H7 (cell line): ENCODE results near the gene DHX32. TPM values are rescaled to one million over a fixed set of nuclear protein-coding genes. Genes with fewer than 3 reads are reported as not detected.
A peak's percentile ranks its signal among the peaks of the same experiment; 100 is the strongest.

Source experiments
- DNase-seq: peaks from one replicate; pipeline ENCODE4 v3.0.0; 2012
- H3K27me3 ChIP-seq: 2 replicates; pipeline ENCODE4 v1.6.0; 2011; ENCODE audit warnings: mild to moderate bottlenecking, low read length; ENCODE audit not compliant: control insufficient read depth, insufficient read depth
- H3K36me3 ChIP-seq: replicated peaks from 2 replicates; pipeline ENCODE4 v1.5.1; 2011; ENCODE audit warnings: low read length; ENCODE audit not compliant: control insufficient read depth, insufficient read depth
- H3K4me3 ChIP-seq: 2 replicates; pipeline ENCODE4 v1.5.1; 2011; ENCODE audit warnings: low read depth, mild to moderate bottlenecking, control low read depth, low read length, moderate library complexity; ENCODE audit not compliant: insufficient read depth
- total RNA-seq: library from RNA; depleted of rRNA; stranded (reverse); fragments of >200 nt; shearing (Covaris generic); gene quantifications from 2 replicates; pipeline ENCODE4 v1.2.3, GENCODE V29; 2014

The DHX32 gene
- total RNA-seq, 1 experiment from 2014 or later = 43.8 TPM

DNA sequence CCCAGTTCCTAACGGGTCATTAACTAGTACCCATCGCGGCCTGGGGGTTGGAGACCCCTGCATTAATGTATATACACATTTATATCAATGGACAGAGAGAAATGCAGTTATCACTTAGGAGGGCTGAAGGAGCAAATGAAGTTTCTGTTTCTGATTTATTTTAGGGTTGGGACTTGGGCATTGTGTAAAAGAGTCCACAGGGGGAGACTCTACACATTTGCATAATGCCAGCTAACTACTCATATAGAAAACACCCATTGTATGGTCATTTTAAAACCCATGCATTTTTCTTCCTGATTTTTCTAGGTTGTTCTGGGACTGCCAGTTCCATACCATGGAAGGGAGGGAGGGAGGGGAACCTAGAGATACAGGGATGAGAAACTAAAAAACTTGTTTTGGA lies 34.2 kb downstream of the DHX32 start:
- no peaks in the 10 kb centered on the region for H3K27me3 ChIP-seq
- no peak for DNase-seq
- H3K36me3 ChIP-seq = peaks cover 3% of the 10 kb centered on the region
- no peak overlapping the region for H3K4me3 ChIP-seq

DNA sequence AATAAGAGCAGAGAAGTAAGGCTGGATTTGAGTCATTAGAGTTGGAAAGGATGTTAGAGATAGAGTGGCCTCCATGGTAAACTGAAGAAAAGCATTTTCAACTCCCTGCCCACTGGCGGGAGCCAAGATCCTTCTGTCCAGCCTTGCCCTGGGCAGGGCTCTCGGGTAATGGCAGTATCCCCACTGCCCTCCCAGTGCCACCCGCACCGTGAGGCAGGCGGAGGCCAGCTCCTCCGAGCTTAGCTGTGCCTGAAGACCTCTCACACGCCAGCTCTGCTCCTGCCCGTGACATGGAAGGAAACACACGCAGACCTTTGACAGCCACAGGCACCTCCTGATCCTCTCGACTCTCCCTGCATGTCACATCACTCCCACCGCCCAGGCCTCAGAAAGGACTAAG lies 35.5 kb downstream of the DHX32 start:
- H3K36me3 ChIP-seq = peaks cover 6% of the 10 kb centered on the region

DNA sequence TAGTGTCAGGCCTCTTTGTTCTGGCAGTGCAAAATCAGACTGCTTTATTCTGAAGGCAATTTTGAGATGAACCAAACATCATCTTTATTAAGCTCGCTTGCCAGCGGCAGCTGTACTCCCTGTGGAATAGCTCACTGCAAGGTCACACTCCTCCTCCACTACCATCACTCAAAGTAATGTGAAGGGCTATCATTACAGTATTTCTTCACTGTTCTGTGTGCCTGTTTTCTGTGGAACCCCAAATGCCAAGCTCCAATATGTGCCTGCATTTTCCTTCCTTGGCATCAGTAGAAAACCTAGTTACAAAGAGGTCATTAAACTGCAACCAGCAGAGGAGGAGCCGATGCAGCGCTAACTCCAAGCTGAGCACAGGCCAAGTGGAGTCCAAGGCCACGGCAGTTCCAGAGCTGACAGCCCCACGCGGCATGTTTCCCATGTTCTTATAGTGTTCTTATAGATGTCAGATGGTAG lies 36.3 kb downstream of the DHX32 start:
- peaks cover 12% of the 10 kb centered on the region for H3K36me3 ChIP-seq

More for the DNA sequence above, 35.5 kb downstream of the DHX32 start:
- DNase-seq = no peak
- no peaks in the 10 kb centered on the region for H3K27me3 ChIP-seq
- H3K4me3 ChIP-seq = no peak overlapping the region

DNA sequence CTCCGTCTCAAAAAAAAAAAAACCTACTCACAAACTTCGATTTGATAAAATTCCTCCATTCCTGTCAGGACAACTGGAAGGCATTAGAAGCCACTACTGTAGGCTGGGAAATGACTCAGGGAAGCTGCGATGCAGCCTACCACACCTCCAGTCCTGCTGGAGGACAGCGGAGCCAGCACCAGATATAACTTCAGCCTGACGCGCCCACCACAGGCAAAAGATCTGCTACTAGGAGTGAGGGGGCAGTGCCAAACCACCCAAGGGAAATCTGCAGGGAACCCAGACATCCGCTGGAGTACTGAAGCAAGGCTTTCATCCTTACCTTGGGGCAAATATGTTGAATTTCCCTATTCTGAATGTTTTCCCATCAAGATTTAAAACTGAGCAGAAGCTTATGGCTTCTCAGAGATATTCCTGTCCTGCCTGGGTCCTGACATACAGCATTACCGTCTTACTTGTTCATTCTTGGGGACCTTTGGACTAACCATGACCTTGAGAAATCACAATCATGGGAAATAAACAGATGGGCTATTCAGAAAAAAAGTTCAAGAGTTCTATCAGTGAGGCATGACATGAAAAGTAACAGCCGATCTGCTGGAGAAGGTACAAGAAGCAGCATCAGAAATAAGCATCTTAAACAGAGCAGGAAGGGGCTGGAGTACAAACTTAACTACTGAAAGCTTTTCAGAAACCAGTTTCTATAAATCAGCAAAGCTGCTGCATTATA lies 37.3 kb downstream of the DHX32 start:
- no peak for DNase-seq
- peaks cover 15% of the 10 kb centered on the region for H3K36me3 ChIP-seq
- H3K4me3 ChIP-seq = no peak overlapping the region
- H3K27me3 ChIP-seq = no peaks in the 10 kb centered on the region

More for the DNA sequence above, 36.3 kb downstream of the DHX32 start:
- H3K27me3 ChIP-seq = no peaks in the 10 kb centered on the region
- H3K4me3 ChIP-seq = no peak overlapping the region
- DNase-seq = no peak

DNA sequence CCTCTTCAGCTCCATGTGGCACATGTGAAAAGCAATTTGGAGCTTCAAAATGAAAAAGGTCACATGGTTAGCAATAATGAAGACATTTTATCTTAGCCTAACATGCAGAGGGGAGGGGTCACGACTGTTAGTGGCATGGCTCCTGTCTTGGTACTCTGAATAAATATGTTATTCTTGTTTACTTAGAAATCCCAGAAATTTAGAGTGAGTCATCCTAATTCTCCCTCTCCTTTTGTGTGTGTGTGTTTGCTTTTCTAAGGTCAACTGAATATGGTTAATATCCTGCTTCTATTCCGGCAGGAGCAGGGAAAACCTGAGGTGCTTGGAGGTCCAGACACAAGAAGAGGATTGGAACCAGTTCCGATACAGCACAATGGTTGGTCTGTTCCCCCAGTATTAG lies 40.1 kb downstream of the DHX32 start:
- Histone ChIP-seq H3K4me3 (no peak overlapping the region), H3K36me3 (peaks cover 23% of the 10 kb centered on the region), H3K27me3 (no peaks in the 10 kb centered on the region)
- no peak for DNase-seq

DNA sequence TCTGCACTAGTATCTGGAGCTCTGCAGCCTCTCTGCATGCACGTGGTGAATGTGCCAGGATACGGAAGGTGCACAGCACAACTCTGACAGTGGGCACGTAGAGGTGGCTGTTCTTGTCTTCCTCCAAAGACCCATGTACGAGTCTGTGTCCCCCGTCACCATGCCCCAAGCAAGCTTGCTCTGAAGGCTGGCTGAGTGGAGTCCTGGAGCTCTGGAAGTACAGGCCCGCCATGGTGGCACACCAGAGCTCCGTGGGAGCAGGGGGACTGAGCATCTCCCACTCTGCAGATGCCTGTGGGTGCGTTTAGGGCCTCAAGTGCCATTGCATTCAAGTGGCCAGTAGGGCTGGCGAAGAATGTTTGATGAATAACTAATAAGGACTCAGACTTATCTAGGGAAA lies 40.7 kb downstream of the DHX32 start:
- Histone ChIP-seq H3K27me3 (no peaks in the 10 kb centered on the region), H3K4me3 (no peak overlapping the region), H3K36me3 (peaks cover 23% of the 10 kb centered on the region)
- DNase-seq = no peak

DNA sequence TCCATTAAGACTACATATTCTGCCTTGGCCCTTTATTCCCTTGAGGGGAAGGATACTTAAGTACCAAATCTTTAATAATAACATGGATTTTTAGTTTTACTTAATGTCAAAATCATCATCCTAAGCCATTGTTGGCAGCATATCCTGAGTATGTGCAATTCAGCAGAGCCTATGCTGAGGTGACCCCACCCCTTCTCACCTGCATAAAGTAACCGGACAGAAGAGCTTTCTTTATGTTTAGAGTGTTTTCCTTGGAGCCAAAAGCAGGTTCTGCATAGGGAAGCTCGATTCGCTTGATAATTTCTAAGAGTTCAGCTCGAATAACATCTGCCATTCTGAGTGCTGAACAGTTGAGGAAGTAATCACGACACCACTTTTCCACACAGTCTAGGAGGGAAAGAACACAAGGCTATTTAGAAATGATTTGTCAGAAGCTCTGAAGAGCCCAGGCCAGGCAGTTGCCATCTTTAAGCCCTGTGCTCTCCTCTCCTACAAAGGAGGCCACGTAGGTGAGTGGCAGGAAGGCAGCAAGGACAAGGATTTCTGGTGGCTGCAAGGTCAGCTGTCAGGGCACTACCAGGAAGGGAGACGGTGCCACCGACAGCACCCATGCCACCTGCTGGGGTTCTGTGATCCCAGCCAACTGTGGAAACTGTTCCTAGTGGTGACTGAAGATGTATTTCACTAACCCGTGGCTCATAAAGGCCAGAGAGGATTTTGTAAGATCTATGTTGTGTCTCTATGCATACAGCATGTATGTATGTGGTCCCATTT lies 42.1 kb downstream of the DHX32 start:
- DNase-seq = no peak
- no peak overlapping the region for H3K4me3 ChIP-seq
- peaks cover 26% of the 10 kb centered on the region for H3K36me3 ChIP-seq
- no peaks in the 10 kb centered on the region for H3K27me3 ChIP-seq

DNA sequence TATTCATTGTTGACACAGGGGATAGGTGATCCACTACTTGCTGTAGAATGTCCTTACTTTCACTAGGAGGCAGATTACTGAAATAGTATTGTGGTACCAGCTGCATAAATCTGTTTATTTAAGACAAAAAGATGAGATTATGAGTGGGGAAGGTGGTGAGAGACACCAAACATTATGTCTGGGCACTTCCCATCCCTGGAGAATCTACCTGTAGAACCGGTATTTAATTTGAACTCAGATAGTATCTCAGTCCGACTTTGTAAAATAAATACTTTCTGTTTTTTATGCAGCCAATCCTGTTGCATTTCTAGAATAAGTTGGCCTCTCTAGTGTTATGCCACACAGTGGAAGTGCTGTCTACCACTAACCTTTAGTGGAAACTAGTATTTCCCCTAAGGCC lies 44.3 kb downstream of the DHX32 start:
- peaks cover 38% of the 10 kb centered on the region for H3K36me3 ChIP-seq
- H3K4me3 ChIP-seq = no peak overlapping the region
- no peak for DNase-seq
- H3K27me3 ChIP-seq = no peaks in the 10 kb centered on the region

DNA sequence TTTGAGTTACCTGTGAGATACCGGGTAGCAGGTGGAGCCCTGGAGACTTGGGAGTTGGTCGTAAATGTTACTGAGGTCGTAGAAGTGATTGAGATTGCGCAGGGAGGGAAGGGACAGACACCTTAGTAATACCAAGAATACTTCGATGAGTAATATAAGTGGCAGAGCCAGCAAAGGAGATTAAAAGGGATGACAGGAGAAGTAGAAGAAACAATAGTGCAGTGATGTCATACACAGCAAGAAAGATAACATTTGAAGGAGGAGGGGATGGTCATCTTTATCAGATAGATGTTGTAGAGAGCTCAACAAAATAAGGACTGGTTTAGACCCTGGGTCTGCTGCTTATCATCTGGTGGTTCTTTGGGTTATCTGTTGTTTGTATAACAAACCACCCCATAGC lies 52.8 kb downstream of the DHX32 start:
- no peak for DNase-seq
- Histone ChIP-seq H3K36me3 (peaks cover 38% of the 10 kb centered on the region), H3K4me3 (no peak overlapping the region), H3K27me3 (no peaks in the 10 kb centered on the region)

DNA sequence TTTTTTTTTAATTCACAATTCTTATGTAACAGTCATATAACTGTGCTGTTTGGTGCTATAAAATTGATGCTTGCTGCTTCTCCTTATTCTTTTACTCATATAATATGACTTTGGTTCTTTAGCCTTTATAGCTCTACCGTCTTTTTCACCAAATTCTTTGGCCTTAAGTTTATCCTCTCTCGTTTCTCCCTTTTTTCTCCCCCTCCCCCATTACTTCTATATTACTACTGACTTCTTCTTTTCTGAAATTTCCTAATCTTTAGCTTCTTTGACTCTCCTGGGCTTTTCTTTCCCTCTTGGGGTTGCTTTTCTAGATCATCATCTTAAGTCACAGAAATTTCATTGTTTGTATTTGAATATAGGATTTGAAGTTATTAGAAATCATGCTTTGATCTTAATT lies 54.0 kb downstream of the DHX32 start:
- H3K36me3 ChIP-seq = peaks cover 32% of the 10 kb centered on the region
- no peak for DNase-seq
- H3K4me3 ChIP-seq = no peak overlapping the region
- H3K27me3 ChIP-seq = no peaks in the 10 kb centered on the region

DNA sequence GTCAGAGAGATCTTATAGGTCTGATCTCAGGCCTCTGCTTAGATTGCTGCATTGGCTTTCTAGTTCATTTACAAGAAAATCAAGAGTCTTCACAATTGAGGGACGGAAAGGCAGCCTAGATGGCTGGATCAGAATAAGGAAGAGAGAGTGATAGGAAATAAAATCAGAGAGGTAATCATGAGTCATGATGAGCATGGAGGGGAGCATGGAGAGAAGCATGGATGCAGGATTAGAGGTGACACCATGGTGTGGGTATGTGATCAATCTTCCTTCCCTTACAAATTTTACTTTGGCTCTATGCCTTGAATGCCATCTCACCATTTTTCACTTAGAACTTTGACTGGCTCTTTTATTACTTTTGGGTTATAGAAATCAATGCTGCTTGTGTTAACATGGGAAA lies 56.4 kb downstream of the DHX32 start:
- peaks cover 19% of the 10 kb centered on the region for H3K36me3 ChIP-seq
- no peak for DNase-seq
- no peaks in the 10 kb centered on the region for H3K27me3 ChIP-seq

DNA sequence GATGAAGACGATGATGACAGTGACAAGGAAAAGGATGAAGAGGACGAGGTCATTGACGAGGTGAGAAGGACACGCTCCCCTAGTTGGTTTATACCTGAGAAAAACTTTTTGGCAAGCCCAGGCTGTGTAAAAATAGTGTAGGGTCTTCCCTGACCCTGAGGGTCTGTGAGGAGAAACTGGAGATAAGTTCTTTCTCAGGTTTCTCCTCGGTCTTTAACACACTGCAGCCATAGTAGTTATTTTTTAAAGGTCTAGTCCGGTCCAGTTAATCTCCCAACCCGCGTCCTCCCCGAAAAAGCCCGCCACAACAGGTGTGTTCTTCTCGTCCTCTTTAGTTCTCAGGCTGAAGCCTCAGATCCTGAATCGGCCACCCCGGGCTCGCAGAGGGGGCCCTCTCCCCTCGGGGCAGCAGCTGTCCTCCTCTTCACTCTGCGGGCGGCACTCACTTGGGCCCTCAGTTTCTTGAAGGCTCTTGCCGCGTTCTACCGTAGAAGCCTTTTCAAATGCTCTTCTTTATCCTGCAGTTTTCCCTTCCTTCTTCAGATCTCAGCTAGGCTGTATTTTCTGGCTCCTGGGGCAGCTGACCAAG lies 57.3 kb downstream of the DHX32 start:
- Histone ChIP-seq H3K4me3 (peak overlapping the region; percentile 95), H3K36me3 (peaks cover 14% of the 10 kb centered on the region), H3K27me3 (no peaks in the 10 kb centered on the region)
- peak; percentile 40 for DNase-seq

More for the DNA sequence above, 56.4 kb downstream of the DHX32 start:
- no peak overlapping the region for H3K4me3 ChIP-seq

DNA sequence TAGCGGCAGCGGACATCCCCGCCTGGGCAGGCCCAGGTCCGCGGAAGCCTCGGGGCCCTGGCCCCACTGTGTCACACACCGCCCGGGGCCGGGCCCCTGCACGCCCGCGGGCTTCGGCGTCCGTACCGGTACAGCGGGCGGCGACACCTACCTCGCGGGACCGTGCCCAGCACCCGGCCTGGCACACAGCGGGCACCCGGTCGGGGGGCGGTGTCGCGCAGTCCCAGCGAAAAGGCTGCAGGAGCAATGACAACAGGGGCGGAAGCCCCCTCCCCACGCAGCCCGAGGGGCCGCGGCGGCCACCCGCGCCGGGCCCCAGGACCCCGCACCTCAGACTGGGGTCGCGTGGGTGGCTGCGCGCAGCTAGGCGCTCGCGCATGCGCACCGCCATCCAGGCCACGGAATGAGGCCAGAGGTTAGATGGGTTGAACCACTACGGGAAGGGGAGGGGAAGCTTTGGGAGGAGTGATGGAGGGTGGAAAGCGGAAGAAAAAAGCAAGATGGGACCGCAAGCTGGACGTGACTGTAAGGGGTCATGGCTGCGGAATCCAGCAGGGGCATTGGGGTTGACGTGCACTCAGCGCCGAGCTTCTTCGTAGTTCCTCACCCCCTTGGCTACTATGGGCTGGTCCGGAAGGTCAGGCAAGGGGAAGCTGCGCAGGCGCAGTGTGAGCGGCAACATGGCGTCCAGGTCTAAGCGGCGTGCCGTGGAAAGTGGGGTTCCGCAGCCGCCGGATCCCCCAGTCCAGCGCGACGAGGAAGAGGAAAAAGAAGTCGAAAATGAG lies 58.0 kb downstream of the DHX32 start, which contains the start of the genes BCCIP and UROS:
TSS of gene BCCIP (plus strand) at position 669 of the 785 bp plus-strand sequence. CDS start at position 681, 12 bp downstream.
TSS of gene UROS (minus strand) at position 381 of the 785 bp plus-strand sequence. CDS start 6,759 bp downstream, outside the sequence.
- Histone ChIP-seq H3K36me3 (peaks cover 8% of the 10 kb centered on the region), H3K27me3 (no peaks in the 10 kb centered on the region), H3K4me3 (peak within 1 kb of the TSS; percentile 95)
- DNase-seq = peak; percentile 96

DNA sequence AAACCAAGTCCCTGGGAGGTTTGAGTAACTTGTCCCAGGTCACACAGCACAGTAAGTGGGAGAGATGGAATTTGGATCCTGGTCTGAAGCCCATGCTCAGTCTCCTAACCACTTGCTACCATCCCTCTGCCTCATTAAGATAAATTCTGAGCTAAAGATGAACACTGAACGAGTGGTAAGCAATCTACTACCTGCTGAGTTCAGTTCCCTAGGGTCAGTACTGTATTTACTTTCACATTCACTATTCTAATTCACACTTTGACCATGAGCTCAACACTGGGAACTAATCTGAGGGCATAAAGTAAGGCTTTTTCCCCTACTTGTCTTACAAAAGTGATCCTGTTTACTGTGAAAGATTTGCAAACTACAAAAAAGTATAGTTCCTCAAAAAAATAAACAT lies 60.4 kb downstream of the DHX32 start:
- H3K27me3 ChIP-seq = no peaks in the 10 kb centered on the region
- H3K36me3 ChIP-seq = no peaks in the 10 kb centered on the region; the same call in 1 of the 2 replicates
- no peak for DNase-seq
- no peak overlapping the region for H3K4me3 ChIP-seq
